ENCODE results near the gene DPP6.
A peak's percentile ranks its signal among the peaks of the same experiment; 100 is the strongest.

The DPP6 gene

DNA sequence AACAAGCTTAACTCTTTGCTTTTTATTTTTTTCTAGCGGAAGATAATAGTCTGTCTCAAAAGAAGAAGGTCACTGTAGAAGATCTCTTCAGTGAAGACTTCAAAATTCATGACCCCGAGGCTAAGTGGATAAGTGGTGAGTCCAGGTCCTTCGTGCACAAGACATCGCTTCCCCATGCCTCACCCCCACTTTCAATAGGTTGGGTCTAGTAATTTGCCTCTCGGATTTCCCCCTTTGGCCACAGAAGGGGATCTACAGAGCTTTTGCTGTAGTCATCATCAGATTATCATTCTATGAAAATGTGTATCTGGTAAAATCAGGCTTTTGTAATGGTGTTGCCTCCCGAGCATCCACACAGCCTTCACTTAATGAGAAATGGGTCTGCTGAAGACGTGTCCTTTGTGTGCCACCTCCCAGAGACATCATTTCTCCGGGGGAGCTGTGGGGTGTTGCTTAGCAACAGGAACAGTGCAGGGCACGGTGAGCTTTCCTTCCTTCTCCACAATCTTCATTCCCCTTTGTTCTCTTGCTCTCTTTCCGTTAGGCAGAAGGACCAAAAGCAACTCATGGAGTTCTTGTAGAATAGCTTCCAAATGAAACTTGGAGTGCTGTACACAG is 422.8 kb downstream of the DPP6 start:
- no peak for DNase-seq

GRCh38 chr7:154475864-154476263 is 423.7 kb downstream of the DPP6 start:
- no peak for DNase-seq

- no peak for DNase-seq
These were observed 428.6 kb downstream of the DPP6 start for GRCh38 chr7:154480817-154481216.

DNA sequence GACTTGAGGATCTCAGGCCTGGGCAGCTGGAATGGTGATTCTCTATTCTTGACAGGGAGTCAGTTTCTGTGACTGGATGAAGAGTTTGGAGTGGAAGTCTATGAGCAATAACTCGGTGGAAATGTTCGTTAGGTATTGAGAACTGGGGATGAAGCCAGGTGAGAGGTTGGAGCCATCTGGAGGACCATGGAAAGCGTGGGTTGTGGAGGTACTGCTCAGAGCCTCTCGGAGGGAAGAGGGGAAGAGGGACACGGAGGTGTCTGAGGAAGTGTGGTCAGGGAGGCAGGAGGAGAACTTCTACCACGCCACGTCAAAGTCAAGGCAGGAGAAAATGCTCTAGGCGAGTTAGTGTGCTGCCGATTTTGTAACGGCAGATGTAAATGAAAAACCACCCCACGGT is 430.7 kb downstream of the DPP6 start:
- DNase-seq = no peak

DNA sequence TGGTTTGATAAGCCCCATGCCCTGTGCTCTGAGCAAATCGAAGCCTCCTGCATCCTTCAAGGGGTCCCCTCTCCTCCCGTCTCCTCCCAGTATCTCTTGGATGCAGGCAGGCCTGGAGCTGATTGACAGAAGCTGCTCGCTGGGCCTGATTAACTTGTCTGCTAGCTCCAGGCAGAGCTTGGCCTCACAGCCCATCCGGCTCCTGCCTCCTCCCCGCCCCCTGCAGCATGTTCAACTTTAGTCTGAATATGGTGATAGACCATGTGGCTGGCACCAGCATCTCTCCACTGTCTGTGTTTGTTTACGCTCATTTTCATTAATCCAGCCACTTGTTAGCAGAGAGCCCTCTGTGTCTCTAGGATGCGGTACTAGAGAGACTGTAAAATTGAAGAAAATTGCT is 432.2 kb downstream of the DPP6 start:
- DNase-seq = no peak

GRCh38 chr7:154484943-154485342 is 432.7 kb downstream of the DPP6 start:
- DNase-seq = no peak

DNA sequence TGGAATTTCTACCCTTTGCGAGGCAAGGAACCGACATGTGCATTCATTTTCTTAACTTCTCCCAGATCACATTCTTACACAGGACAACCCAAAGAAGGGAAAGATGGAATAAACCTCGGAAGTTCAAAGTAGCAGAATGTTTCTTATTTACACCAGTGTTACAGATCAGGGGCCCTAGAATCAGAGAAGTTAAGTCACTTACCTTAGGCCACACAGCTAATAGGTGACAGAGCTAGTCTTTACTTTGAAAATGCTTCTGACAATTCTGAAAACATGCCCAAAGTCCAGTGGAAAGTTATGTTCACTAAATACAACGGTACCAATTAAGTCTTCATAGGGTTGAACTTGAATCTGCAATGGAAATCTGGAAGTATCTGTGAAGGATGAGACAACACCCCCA is 437.7 kb downstream of the DPP6 start:
- DNase-seq = no peak

GRCh38 chr7:154493594-154493993 is 441.4 kb downstream of the DPP6 start:
- DNase-seq = no peak

- no peak for DNase-seq
These were observed 445.6 kb downstream of the DPP6 start for GRCh38 chr7:154497751-154498150.

- peak; percentile 1 to 56 for DNase-seq
These were observed 451.9 kb downstream of the DPP6 start for GRCh38 chr7:154503962-154504550.

- DNase-seq = no peak
These were observed 452.7 kb downstream of the DPP6 start for GRCh38 chr7:154504918-154505317.

- peak; percentile 3 to 7 for DNase-seq
These were observed 453.2 kb downstream of the DPP6 start for GRCh38 chr7:154505362-154505761.

DNA sequence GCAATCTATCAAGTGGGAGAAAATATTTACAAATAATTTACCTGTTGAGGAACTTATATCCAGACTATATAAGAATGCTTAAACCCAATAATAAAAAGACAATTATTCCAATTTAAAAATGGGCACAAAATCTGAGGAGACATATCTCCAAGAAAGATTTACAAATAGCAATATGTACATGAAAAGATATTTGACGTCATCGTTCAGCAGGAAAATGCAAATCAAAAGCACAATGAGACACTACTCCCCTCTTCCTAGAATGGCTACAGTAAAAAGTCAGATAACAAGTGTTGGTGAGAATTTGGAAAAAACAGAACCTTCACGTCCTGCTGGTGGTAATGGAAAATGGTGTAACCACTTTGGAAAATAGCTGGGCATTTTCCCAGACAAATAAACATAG is 457.0 kb downstream of the DPP6 start:
- DNase-seq = no peak

DNA sequence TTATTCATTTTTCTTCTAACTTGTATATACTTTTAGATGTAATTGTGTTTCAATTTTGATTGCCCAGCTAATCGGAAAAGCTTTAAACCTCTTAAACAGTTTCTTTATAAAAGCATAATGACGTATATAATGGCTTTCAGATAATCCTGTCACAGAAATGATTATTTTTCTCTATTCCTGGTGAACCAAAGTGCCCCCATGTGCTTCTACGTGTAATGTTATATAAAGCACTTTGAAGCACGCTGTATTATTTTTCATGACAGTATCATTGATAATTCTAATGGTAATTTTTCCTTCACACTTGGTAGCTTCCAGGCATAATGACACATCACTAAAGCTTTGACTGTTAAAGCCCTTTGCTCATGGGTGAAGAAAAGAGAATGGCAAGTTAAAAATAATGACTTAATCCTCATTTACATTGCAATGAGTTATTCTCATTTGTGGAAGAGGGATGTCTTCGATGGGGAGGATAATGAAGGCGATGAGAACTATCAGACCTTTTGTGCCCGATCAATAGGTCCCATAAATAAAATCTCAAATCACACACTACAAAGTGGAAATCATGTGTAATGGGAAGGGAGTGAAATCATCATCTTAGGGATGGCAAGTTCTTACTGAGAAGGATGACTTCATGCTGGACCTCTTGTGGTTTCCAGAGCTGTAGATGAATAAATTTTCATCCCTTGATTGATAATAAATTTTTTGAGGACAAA is 460.1 kb downstream of the DPP6 start:
- no peak for DNase-seq

- DNase-seq = no peak
These were observed 465.6 kb downstream of the DPP6 start for GRCh38 chr7:154517768-154518167.

DNA sequence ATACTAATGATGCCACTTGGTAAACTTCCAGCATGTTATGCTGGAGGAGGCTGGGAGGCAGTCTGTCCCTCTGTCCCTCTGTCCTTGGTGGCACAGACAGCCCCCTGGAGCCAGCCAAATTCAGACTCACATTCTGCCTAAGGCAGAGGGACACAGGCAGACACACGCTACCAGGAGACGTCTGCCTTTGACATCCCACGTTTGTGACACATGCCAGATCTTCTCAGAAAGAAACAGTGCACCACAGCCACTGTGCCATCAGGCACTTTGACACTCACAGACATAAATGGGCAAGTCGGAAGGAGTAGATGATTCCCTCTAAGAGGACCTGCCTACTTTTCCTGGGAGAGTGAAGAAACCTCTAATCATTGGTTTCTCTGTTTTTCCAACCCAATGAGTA is 467.0 kb downstream of the DPP6 start:
- DNase-seq = no peak

DNA sequence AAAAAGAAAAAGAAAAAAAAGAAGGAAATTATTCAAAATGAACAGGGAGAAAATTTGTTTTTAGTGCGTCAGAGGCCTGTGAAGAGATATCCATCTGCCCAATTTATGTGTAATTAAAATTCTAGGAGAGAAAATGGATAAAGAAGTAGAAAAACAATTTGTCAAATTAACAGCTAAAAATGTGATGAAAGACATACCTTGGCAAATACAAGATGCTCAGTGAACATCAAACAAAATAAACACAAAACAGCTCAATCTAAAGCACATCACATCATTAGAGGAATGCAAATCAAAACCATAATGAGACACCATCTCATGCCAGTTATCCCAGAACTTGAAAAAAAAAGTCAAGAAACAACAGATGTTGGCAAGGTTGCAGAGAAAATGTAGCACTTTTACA is 477.9 kb downstream of the DPP6 start:
- DNase-seq = no peak

- no peak for DNase-seq
These were observed 480.6 kb downstream of the DPP6 start for GRCh38 chr7:154532771-154533170.

DNA sequence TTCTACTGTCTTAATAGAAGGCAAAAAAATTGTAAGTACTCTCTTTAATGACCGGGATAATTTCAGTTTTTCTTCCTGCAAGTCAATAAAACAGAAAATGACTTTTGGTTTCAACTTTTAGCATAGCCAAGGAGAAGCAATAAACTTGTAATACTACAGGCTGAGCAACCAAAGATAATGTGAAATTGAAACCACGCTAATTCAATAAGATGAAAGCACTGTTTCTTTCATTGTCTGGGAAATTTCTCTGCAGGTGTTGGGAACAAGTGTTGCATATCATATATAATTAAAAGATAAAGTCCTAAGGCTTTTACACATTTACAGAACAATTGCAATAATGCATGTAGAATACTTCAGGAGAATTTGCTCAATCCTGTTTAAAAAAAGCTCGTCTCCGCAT is 488.4 kb downstream of the DPP6 start:
- DNase-seq = no peak

DNA sequence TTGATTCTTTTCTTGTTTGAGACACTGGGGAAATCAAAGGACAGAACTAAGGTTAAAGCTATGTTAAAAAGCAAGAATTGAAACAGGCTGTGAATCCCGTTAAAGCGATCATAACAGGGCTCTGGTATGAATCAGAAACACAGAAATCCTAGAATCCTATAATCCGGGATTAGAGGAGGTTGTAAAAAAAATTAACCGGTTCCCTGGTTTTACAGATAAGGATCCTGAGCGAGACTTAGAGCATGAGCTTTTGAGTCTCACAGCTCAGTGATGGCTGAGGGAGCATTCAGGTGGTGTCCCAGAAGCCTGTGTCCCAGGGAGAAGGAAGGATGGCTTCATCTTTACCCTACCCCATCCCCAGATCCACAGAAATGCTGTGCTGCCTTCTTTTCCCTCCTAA is 489.4 kb downstream of the DPP6 start:
- no peak for DNase-seq

- no peak for DNase-seq
These were observed 494.9 kb downstream of the DPP6 start for GRCh38 chr7:154546946-154547587.

DNA sequence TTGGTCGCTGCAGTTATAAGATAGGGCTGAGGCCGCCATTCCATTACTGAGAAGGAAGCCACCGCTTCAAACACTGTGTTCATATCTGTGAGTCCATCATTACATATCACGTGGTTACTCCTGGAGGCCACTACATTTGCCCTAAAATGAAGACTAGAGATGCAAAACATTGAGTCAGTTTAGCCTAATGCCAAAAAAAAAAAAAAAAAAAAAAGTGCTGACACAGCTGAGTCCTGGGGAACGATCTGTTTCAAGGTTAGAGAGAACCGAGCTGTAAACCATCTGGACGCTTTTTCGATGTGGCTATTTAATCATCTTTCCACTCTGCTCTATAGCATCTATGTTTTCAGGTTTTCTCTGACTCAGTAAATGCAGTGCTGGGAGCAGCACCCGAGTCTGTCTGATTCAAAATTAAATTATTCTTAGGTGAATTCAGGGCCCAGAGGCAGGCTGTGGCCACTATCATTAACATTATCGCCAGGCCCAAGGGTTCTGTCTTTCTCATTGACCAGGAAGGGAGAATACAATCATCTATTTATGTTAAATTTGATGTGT is 501.6 kb downstream of the DPP6 start:
- DNase-seq = no peak

- no peak for DNase-seq
These were observed 507.3 kb downstream of the DPP6 start for GRCh38 chr7:154559454-154559853.

- DNase-seq = no peak
These were observed 512.5 kb downstream of the DPP6 start for GRCh38 chr7:154564676-154565075.
